HepG2 (cell line): ENCODE results near the gene ACAP1. TPM values are rescaled to one million over a fixed set of nuclear protein-coding genes. Genes with fewer than 3 reads are reported as not detected.
A peak's percentile ranks its signal among the peaks of the same experiment; 100 is the strongest.

ENCODE experiments used
- ATAC-seq: fragments of 200-7000 bp; cut with Tn5 transposase; 3 replicates; pipeline ENCODE4 v1.9.1; 2020; ENCODE audit warnings: mild to moderate bottlenecking, moderate library complexity
- BruUV-seq: library from RNA; stranded (reverse); fragments of 400-500 nt; replicated peaks from 2 replicates; lab custom pipeline; 2021; lab: Mats Ljungman, UMichigan
- CTCF ChIA-PET: fragments of 300-600 bp; formaldehyde crosslinking; extraction: SDS; loops from one replicate; lab custom pipeline; 2021; ENCODE audit warnings: low total read pairs, inconsistent platforms, low intra/inter-chr PET ratio; lab: Yijun Ruan, JAX
- POLR2A ChIA-PET: fragments of 350-600 bp; sonication (Branson Sonifier 250); formaldehyde crosslinking; loops from one replicate; lab custom pipeline; 2020; ENCODE audit warnings: antibody characterized with exemption, inconsistent platforms; lab: Yijun Ruan, JAX
- DNase-seq: peaks from one replicate; pipeline ENCODE4 v3.0.0-alpha.2; 2015; ENCODE audit warnings: low spot score
- FAIRE-seq: peaks from 3 replicates; lab custom pipeline; 2011; peaks lifted over from hg19 to GRCh38; lab: Jason Lieb, UNC
- H2AFZ ChIP-seq: one replicate; pipeline ENCODE4 v1.6.1; 2011; ENCODE audit warnings: low read length, inconsistent platforms
- H3K27ac ChIP-seq: fragments of 300-600 bp; 3 replicates; pipeline ENCODE4 v1.8.0; 2011; ENCODE audit warnings: mixed run types, mild to moderate bottlenecking, mixed read lengths, low read length, inconsistent platforms; ENCODE audit not compliant: insufficient read depth; ENCODE audit errors: extremely low read length
- H3K27me3 ChIP-seq, 2 experiments: fragments of 200-600 bp in 1 of 2; 2 replicates in 1 of 2; 3 replicates in 1 of 2; pipeline versions ENCODE4 v1.6.0 to v1.8.0; 2011; ENCODE audit warnings: low read length in 2 of 2, mild to moderate bottlenecking in 2 of 2, moderate library complexity in 2 of 2, inconsistent platforms in 1 of 2; ENCODE audit not compliant: insufficient read depth in 2 of 2, control insufficient read depth in 1 of 2
- H3K36me3 ChIP-seq, 2 experiments: fragments of 200-600 bp in 1 of 2; replicated peaks in 1 of 2; 2 replicates in 1 of 2; 3 replicates in 1 of 2; pipeline versions ENCODE4 v1.5.1 to v1.8.0; 2011; ENCODE audit warnings: low read length in 2 of 2, inconsistent platforms in 1 of 2; ENCODE audit not compliant: insufficient read depth in 2 of 2, control insufficient read depth in 1 of 2
- H3K4me1 ChIP-seq: 2 replicates; pipeline ENCODE4 v1.5.1; 2012; ENCODE audit warnings: low read length, inconsistent platforms; ENCODE audit not compliant: insufficient read depth
- H3K4me2 ChIP-seq: 2 replicates; pipeline ENCODE4 v1.6.0; 2011; ENCODE audit warnings: low read depth, low read length, inconsistent platforms
- H3K4me3 ChIP-seq, 3 experiments: fragments of 200-600 bp in 1 of 3; sonication (generic), shearing (Covaris generic) in 1 of 3; replicated peaks in 1 of 3; 2 replicates each; pipeline ENCODE4 v1.5.1; 2011 to 2016; ENCODE audit warnings: low read length in 3 of 3, inconsistent platforms in 2 of 3, low read depth in 2 of 3, mild to moderate bottlenecking in 2 of 3, control low read depth in 1 of 3, mixed read lengths in 1 of 3; ENCODE audit not compliant: insufficient read depth in 1 of 3
- H3K79me2 ChIP-seq: one replicate; pipeline ENCODE4 v1.6.1; 2011; ENCODE audit warnings: low read length, inconsistent platforms; ENCODE audit not compliant: insufficient read depth
- H3K9ac ChIP-seq: 2 replicates; pipeline ENCODE4 v1.6.0; 2011; ENCODE audit warnings: mild to moderate bottlenecking, low read depth, low read length, inconsistent platforms; ENCODE audit not compliant: insufficient read depth
- H3K9me3 ChIP-seq: 2 replicates; pipeline ENCODE4 v1.5.1; 2012; ENCODE audit warnings: mild to moderate bottlenecking, low read length
- H4K20me1 ChIP-seq: 2 replicates; pipeline ENCODE4 v1.6.0; 2011; ENCODE audit warnings: inconsistent platforms, mild to moderate bottlenecking, low read length, moderate library complexity; ENCODE audit not compliant: insufficient read depth
- AGO1 ChIP-seq: fragments of 200-400 bp; formaldehyde crosslinking; IDR thresholded peaks from 2 replicates; pipeline ENCODE4 v1.6.1; 2017; ENCODE audit warnings: mild to moderate bottlenecking, low read depth, low read length, moderate library complexity; ENCODE audit not compliant: poor library complexity, severe bottlenecking
- CREM ChIP-seq, 2 experiments: sonication (generic) in 1 of 2; formaldehyde crosslinking in 1 of 2; IDR thresholded peaks; 2 replicates each; pipeline versions ENCODE4 v1.4.0 to v1.6.1; 2016 to 2020; ENCODE audit warnings: antibody characterized with exemption in 1 of 2, mild to moderate bottlenecking in 1 of 2, missing genetic modification reagents in 1 of 2
- DPF2 ChIP-seq: sonication (generic); formaldehyde crosslinking; IDR thresholded peaks from 2 replicates; pipeline ENCODE4 v1.4.0; 2020; ENCODE audit warnings: mild to moderate bottlenecking, low read depth, missing genetic modification reagents, borderline replicate concordance
- HNRNPL ChIP-seq: fragments of 200-400 bp; formaldehyde crosslinking; IDR thresholded peaks from 2 replicates; pipeline ENCODE4 v1.6.1; 2017; ENCODE audit warnings: mild to moderate bottlenecking, low read depth, low read length
- NR2F6 ChIP-seq, 2 experiments: IDR thresholded peaks; 2 replicates each; pipeline ENCODE4 v1.6.1; 2016; ENCODE audit warnings: antibody characterized with exemption in 1 of 2, mild to moderate bottlenecking in 1 of 2
- RBM22 ChIP-seq: fragments of 200-400 bp; formaldehyde crosslinking; optimal IDR thresholded peaks from 2 replicates; pipeline ENCODE3; 2017; ENCODE audit warnings: mild to moderate bottlenecking, low read length, moderate library complexity
- ZC3H13 ChIP-seq: sonication (generic); formaldehyde crosslinking; IDR thresholded peaks from 2 replicates; pipeline ENCODE4 v1.8.1; 2023; ENCODE audit warnings: mild to moderate bottlenecking, missing genetic modification reagents, moderate library complexity
- WGBS: methylation state at CpG from one replicate; pipeline ENCODE4 v1.1.6; 2017; ENCODE audit warnings: low lambda C conversion rate; 5-methylcytosine and 5-hydroxymethylcytosine counted together
- in situ Hi-C: cut with HindIII; loops from 2 replicates; pipeline ENCODE4 v1.10.0; 2017; ENCODE audit warnings: low pct_unique_long_range_greater_than_20kb; ENCODE audit not compliant: extremely low pct_ligation_motif_present
- intact Hi-C: fragments of 100-400 bp; cut with micrococcal nuclease; formaldehyde crosslinking; loops from one replicate; pipeline ENCODE4 v1.10.0; 2022; ENCODE audit not compliant: unreplicated experiment
- polyA plus RNA-seq, 8 experiments: library from polyadenylated mRNA; depleted of rRNA in 3 of 8; stranded (reverse) in 7 of 8; unstranded in 1 of 8; fragments of >200 nt; fragmentation: Illumina TruSeq in 4 of 8; extraction: Trizol in 4 of 8; gene quantifications; 2 replicates each; pipeline versions ENCODE4 v1.2.1 to v1.2.3, GENCODE V29; 2011 to 2016; ENCODE audit warnings: low read depth in 4 of 8, missing spikeins in 1 of 8, mixed read lengths in 1 of 8; ENCODE audit not compliant: insufficient read depth in 1 of 8
- total RNA-seq, 5 experiments: library from RNA; depleted of rRNA; stranded (reverse); fragments of >200 nt; fragmentation: Illumina TruSeq; extraction: Trizol; gene quantifications; 2 replicates each; pipeline ENCODE4 v1.2.3, GENCODE V29; 2016; ENCODE audit warnings: low read depth in 1 of 5
- TF ChIP-seq, protein P1 (sequence below): sonication (generic); formaldehyde crosslinking; IDR thresholded peaks from 2 replicates; pipeline ENCODE4 v1.5.0; 2020; ENCODE audit warnings: missing genetic modification reagents
- TF ChIP-seq, protein P2 (sequence below), 2 experiments: sonication (generic) in 1 of 2; formaldehyde crosslinking in 1 of 2; IDR thresholded peaks; 2 replicates each; pipeline versions ENCODE4 v1.4.0 to v1.6.1; 2016 to 2020; ENCODE audit warnings: borderline replicate concordance in 1 of 2, low read depth in 1 of 2, mild to moderate bottlenecking in 1 of 2, missing genetic modification reagents in 1 of 2
- TF ChIP-seq, protein P3 (sequence below): sonication (generic); formaldehyde crosslinking; IDR thresholded peaks from 2 replicates; pipeline ENCODE4 v1.5.0; 2020; ENCODE audit warnings: mild to moderate bottlenecking, missing genetic modification reagents, moderate library complexity

Gene ACAP1
- total and polyA plus RNA-seq, 2 of the 13 experiments (the other 11 are each of a cell fraction or from before 2014, with no cell fraction given) = 1.3 to 2.5 TPM

DNA sequence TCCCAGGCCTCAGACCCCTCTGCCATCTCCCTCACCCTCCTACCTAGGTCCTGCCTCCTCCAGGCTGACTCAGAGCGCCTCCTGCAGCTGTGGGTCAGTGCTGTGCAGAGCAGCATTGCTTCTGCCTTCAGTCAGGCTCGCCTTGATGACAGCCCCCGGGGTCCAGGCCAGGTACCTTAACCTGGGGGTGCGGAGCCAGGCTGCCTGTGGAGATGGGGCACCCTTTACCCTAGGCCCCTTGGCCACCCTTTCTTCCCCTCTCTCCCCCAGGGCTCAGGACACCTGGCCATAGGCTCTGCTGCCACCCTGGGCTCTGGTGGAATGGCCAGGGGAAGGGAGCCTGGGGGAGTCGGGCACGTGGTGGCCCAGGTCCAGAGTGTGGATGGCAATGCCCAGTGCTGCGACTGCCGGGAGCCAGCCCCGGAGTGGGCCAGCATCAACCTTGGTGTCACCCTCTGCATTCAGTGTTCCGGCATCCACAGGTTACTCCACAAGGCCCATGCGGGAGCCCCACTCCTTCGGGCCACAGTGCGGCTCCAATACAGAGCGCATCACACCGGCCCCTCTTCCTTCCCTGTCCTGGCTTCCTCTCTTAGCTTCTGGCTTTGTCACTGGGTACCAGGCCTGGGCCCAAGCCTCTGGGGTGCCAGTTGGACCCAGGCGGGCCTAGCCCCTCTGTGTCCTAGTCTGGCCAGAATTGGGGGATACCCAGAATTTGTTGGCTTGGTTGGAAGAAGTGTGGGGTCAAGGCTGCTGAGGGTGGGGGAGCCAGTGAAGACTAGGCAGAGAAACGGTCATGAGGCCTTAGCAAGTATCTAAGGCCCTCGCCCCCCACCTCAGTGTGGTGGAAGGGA is 10.7 kb downstream of the ACAP1 start:
- in situ Hi-C loops (no loop called here), intact Hi-C loops (loop anchor here (2.0 kb wide), 1 partner anchor 66 kb away; the partner anchor contains the start of gene SLC2A4)
- FAIRE-seq (no peak), ATAC-seq (no peak), DNase-seq (no peak)
- H2AFZ ChIP-seq = no peak overlapping the region
- no peak overlapping the region for H3K27ac ChIP-seq
- H3K4me3 ChIP-seq = no peak overlapping the region
- no peak overlapping the region for H3K9ac ChIP-seq
- no peak overlapping the region for H3K4me2 ChIP-seq
- H3K9me3 ChIP-seq = no peaks in the 10 kb centered on the region
- H3K27me3 ChIP-seq = peaks cover 2 to 20% of the 10 kb centered on the region in 2 experiments; a peak in 3 of 5 replicates
- ChIA-PET CTCF (interaction anchor here (1.0 to 5.9 kb wide), 3 partner anchors 23 to 66 kb away, joined by 3 to 41 read pairs (median 15); partner anchors contain the start of gene SLC2A4), POLR2A (interaction anchor here (1.9 to 2.3 kb wide), 2 partner anchors 12 to 56 kb away, joined by 5 to 7 read pairs; partner anchors contain the start of gene TMEM256)
- BruUV-seq = no TSS peak
- no peaks in the 10 kb centered on the region for H3K79me2 ChIP-seq
- peaks cover 13% of the 10 kb centered on the region; the same call in 1 of the 2 replicates for H4K20me1 ChIP-seq
- 53% methylated on average over 11 of the region's 18 CpGs for WGBS
- no peaks in the 10 kb centered on the region for H3K36me3 ChIP-seq
- peaks cover 54% of the 10 kb centered on the region for H3K4me1 ChIP-seq
- TF ChIP-seq ZC3H13 (CRISPR knock-in tag) = peak; percentile 50; the same call in 1 of the 2 replicates
- TF ChIP-seq CREM (IDR thresholded peaks at IDR 0.05) = no peak
- no peak for TF ChIP-seq CREM (CRISPR knock-in tag; IDR thresholded peaks at IDR 0.05)
- TF ChIP-seq, protein P1, sequence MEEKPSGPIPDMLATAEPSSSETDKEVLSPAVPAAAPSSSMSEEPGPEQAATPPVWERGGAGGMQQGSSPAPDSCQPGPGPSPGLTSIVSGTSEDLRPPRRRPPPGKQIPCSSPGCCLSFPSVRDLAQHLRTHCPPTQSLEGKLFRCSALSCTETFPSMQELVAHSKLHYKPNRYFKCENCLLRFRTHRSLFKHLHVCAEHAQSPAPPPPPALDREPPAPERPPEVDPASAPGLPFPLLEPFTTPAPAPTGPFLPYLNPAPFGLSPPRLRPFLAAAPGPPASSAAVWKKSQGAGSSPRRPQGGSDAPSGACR (CRISPR knock-in tag) = 0 out of 2 replicates have a peak, but pooled peaks have one; percentile 18
- no peak for TF ChIP-seq NR2F6 (IDR thresholded peaks at IDR 0.05)
- no peak for TF ChIP-seq NR2F6 (CRISPR knock-in tag; IDR thresholded peaks at IDR 0.05)
- 0 out of 2 replicates have a peak, but pooled peaks have one; percentile 19 for TF ChIP-seq DPF2 (CRISPR knock-in tag)
- TF ChIP-seq AGO1 = peak; percentile 88
- 0 out of 2 replicates have a peak, but pooled peaks have one; percentile 23 for TF ChIP-seq HNRNPL
- TF ChIP-seq, protein P2, sequence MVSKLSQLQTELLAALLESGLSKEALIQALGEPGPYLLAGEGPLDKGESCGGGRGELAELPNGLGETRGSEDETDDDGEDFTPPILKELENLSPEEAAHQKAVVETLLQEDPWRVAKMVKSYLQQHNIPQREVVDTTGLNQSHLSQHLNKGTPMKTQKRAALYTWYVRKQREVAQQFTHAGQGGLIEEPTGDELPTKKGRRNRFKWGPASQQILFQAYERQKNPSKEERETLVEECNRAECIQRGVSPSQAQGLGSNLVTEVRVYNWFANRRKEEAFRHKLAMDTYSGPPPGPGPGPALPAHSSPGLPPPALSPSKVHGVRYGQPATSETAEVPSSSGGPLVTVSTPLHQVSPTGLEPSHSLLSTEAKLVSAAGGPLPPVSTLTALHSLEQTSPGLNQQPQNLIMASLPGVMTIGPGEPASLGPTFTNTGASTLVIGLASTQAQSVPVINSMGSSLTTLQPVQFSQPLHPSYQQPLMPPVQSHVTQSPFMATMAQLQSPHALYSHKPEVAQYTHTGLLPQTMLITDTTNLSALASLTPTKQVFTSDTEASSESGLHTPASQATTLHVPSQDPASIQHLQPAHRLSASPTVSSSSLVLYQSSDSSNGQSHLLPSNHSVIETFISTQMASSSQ (IDR thresholded peaks at IDR 0.05; ENCODE audit: low read depth) = no peak
- TF ChIP-seq, protein P2 (CRISPR knock-in tag; IDR thresholded peaks at IDR 0.05; ENCODE audit: borderline replicate concordance) = 0 out of 2 replicates have a peak, but pooled peaks have one; percentile 6
- no peak for TF ChIP-seq RBM22
- TF ChIP-seq, protein P3, sequence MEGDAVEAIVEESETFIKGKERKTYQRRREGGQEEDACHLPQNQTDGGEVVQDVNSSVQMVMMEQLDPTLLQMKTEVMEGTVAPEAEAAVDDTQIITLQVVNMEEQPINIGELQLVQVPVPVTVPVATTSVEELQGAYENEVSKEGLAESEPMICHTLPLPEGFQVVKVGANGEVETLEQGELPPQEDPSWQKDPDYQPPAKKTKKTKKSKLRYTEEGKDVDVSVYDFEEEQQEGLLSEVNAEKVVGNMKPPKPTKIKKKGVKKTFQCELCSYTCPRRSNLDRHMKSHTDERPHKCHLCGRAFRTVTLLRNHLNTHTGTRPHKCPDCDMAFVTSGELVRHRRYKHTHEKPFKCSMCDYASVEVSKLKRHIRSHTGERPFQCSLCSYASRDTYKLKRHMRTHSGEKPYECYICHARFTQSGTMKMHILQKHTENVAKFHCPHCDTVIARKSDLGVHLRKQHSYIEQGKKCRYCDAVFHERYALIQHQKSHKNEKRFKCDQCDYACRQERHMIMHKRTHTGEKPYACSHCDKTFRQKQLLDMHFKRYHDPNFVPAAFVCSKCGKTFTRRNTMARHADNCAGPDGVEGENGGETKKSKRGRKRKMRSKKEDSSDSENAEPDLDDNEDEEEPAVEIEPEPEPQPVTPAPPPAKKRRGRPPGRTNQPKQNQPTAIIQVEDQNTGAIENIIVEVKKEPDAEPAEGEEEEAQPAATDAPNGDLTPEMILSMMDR = peak; percentile 29; the same call in 1 of the 2 replicates
